DMS153 (cell line): ENCODE data around the gene DCAF7.

Experiments used
- DNase-seq: peaks from one replicate; lab custom pipeline; 2025; lab: John Stamatoyannopoulos, UW

Gene DCAF7

DNA sequence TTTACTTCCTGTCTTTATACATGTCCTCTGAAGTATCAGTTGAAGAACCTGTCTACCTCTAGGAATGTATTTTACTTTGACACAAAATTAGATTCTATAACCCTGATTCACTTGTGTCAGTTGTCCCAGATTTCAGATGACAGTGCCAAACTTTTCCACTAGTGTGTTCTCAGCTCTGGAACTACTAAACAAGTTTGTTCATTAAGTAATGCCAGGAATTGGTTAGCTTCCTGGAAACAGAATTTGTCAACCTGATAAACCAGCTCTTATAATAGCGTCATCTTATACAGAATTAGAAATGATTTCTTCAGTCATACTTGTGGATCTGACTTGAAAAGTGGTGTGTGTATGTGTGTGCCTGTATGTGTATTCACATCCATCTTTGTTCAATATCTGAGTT is 79.3 kb downstream of the DCAF7 start:
- no peak for DNase-seq

DNA sequence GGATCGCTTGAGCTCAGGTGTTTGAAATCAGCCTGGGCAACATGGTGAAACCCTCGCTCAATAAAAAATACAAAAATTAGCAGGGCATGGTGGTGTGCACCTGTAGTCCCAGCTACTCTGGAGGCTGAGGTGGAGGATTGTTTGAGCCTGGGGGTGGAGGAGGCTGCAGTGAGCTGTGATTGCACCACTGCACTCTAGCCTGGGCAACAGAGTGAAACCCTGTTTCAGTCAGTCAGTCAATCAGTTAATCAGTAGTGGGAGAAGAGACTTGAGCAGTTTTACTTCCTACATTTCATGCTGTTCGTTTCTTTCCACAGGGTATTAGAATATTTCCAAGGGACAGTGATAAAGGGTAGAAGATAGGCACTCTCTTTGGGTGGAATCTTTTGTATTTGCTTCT is 80.8 kb downstream of the DCAF7 start:
- DNase-seq: no peak

DNA sequence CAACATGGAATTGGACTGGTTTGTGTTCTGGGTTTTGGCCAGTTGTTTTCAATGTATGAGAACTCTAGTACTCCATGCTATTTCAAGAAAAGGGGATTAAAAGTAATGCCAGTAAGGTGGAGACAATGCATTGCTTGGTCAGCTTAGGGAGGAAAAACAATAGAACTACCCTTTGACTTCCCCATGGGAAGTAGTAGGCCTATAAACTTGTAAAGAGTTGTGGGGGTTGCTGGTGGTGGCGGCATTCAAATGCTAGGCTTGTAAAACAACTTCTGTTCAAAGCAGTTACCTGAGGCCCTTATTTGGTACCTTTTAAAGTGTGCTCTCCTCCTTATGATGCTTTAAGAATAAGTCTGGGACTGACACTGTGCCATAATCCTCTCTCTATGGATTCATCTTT is 81.3 kb downstream of the DCAF7 start:
- no peak for DNase-seq

DNA sequence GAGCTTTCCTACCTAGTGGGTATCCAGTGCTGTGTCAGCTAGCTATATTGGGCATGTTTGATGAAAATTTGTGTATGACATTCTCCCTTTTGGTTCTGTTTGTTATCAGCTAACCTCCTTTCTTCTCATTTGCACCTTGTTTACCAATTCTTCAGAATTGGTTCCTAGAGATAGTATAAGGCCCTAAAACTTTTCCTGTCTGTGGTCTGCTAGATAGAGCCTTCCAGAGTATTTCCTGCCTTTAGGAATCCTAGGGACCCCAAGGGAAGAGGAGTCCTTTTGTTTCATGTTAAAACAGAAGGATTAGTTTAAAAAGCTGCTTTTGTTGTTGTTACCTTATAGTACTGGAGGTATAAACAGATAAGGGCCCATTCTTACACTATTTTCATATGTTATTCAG is 83.5 kb downstream of the DCAF7 start:
- DNase-seq: no peak

DNA sequence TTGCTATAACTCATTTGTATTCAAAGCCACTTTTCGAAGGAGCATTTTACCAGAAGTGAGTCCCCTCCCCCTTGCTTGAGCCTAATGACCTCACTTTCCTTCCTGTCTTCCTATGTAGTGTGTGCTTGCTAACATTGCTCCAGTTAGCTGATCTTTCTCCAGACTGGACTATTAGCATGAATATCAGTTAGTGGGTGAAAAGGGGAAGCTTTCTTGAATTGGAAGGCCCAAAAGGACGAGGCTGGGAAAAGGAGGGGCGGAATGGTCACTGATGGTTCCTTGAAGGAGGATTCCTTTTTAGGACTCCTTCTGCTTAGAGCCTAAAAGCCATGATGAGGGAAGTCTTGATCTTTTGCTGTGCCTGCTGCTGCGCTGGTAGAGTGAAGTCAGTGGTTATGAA is 83.9 kb downstream of the DCAF7 start:
- no peak for DNase-seq

DNA sequence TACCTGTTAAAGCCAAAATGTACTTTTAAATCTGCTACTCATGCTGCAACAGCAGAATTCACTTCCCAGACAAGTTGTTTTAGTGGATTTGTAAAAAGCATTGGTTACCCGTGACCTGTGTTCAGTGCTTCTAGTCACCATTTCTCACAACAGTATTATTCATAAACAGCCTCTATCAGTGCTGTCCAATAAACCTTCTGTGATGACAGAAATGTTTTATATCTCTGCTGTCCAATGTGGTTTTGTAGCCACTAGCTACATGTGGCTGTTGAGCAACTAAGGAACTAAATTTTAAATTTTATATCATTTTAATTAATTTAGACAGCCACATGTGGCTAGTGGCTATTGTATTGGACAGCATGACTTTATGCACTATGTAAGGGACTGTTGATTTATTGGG is 84.5 kb downstream of the DCAF7 start:
- no peak for DNase-seq

DNA sequence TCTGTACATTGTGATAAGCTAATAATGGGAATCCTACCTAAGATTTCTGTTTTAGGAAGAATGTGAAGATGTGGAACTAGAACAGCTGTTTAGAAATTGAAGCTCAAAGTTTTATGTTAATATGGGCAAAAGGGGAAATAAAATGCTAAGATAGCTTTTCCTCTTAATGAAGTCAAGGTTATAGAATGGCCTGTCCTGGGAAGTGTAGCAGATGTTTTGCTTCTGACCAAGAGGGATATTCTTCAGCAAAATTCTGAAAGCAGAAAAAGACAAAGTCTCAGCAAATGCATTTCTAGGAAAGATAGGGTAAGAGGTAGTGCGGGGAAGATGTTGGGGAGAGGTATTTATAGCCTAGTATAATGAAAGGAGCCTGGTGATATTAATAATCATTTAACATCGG is 85.0 kb downstream of the DCAF7 start:
- no peak for DNase-seq

DNA sequence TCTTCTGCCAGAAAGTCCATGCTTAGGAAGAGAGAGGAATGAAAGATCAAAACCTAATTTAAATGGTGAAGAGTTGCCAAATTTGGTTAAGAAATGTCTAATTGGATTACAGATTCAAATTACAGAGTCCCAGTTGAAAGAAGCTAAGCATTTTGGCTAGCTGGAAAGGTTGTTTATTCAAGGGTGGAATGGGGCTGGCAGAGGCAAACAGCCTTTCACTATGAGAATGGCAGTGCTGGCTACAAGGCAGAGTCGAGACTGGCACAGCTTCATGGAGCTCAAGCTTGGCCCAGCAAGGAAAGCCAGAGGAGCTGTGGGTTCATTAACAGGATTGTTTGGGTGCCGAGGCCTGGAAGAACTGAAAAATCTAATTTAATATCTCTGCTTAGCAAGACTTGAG is 85.5 kb downstream of the DCAF7 start:
- no peak for DNase-seq

DNA sequence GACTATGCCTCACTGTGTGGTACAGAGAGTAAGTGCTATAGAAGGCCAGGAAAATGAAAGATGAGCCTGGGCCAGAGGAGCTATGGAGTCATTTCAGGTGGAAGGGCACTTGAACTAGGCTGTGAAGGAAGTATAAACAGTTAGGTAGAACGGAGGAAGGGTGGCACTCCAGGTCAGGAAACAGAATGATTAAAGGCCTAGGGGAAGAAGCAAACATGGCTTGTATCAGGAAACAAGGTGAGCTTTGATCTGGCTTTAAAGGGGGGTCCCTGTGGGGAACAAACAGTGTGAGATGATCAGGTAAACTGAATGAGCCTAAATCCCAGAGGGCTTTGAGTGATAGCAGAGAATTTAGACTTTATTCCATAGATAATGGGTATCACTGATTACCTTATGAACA is 88.8 kb downstream of the DCAF7 start:
- peak; percentile 12 for DNase-seq

DNA sequence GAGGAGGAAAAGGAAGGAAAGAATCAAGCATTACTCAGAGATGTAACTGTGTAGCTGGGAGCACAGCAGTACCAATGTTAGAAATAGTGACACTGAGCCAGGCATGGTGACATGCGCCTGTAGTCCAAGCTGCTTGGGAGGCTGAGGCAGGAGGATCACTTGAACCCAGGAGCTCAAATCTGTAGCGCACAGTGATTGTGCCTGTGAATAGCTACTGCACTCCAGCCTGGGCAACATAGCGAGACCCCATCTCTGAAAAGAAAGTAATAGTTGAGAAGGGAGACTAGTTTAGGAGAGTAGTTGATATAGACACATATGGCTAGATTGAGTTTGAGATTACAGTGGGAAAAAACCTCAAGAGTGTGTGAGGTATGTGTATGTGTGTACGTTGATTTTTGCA is 89.8 kb downstream of the DCAF7 start:
- no peak for DNase-seq

DNA sequence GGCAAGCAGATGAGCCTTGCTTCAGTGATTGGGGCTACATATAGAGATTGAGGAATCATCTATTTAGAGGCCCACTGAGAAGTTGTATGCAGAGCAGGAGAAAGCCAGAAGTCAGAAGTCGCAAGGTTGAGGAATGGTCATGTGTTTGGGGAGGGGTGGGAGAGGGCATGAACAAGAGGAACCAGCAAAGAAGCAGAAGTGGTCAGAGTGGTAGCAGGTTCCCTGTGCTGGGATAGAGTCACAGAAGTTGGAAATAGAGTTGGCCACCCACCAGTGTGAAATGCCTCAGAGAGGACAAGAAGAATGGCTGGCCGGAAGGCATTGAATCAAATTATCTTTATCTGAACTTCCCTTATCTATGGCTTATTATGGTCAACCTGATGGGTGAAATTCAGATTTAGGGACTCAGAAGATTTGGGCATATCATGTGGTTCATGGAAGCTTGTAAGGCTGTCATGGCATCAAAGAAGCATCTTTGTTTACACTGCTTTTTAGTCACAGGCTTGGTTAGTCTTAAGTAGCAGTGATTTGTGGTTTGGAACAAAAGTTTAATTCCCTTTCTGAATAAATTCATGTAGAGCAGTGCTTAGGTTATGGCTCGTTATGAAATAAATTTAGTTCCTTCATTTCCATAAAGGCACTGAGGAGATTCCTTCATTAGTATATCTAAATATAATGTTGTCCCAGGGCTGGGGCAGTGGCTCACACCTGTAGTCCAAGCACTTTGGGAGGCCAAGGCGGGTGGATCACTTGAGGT is 91.6 kb downstream of the DCAF7 start:
- DNase-seq: no peak
